Osteoblast (primary cell): Measurements from ENCODE around the gene CDKN1C. TPM values are rescaled to one million over a fixed set of nuclear protein-coding genes. Genes with fewer than 3 reads are reported as not detected.
A peak's percentile ranks its signal among the peaks of the same experiment; 100 is the strongest.

Experiments
- DNase-seq: peaks from one replicate; pipeline ENCODE4 v3.0.0; 2011; ENCODE audit warnings: low spot score, mixed read lengths; ENCODE audit not compliant: insufficient read length; ENCODE audit errors: missing footprints
- H2AFZ ChIP-seq: 2 replicates; pipeline ENCODE4 v1.6.0; 2011; ENCODE audit warnings: mild to moderate bottlenecking, low read length
- H3K27ac ChIP-seq: 2 replicates; pipeline ENCODE4 v1.5.1; 2011; ENCODE audit warnings: mild to moderate bottlenecking, low read depth, low read length, moderate library complexity
- H3K27me3 ChIP-seq: 2 replicates; pipeline ENCODE4 v1.6.0; 2012; ENCODE audit warnings: mild to moderate bottlenecking, control low read depth, inconsistent platforms, low read length, moderate library complexity; ENCODE audit not compliant: insufficient read depth
- H3K36me3 ChIP-seq: 2 replicates; pipeline ENCODE4 v1.5.1; 2011; ENCODE audit warnings: mild to moderate bottlenecking, low read length, control low read depth, moderate library complexity; ENCODE audit not compliant: insufficient read depth
- H3K4me1 ChIP-seq: 2 replicates; pipeline ENCODE4 v1.5.1; 2011; ENCODE audit warnings: mild to moderate bottlenecking, low read length, control low read depth, moderate library complexity; ENCODE audit not compliant: insufficient read depth
- H3K4me2 ChIP-seq: 2 replicates; pipeline ENCODE4 v1.6.0; 2011; ENCODE audit warnings: mild to moderate bottlenecking, low read length; ENCODE audit not compliant: insufficient read depth
- H3K4me3 ChIP-seq: fragments of 200-600 bp; sonication (generic); 3 replicates; pipeline ENCODE4 v1.5.1; 2012; ENCODE audit warnings: mild to moderate bottlenecking, low read length, inconsistent platforms; ENCODE audit not compliant: insufficient read depth
- H3K79me2 ChIP-seq: 2 replicates; pipeline ENCODE4 v1.6.0; 2012; ENCODE audit warnings: mild to moderate bottlenecking, low read length, control low read depth, inconsistent platforms; ENCODE audit not compliant: insufficient read depth
- H3K9me3 ChIP-seq: 2 replicates; pipeline ENCODE4 v1.5.1; 2011; ENCODE audit warnings: low read depth, low read length, control low read depth
- H4K20me1 ChIP-seq: 2 replicates; pipeline ENCODE4 v1.6.0; 2012; ENCODE audit warnings: mild to moderate bottlenecking, low read length, control low read depth; ENCODE audit not compliant: insufficient read depth
- total RNA-seq: library from RNA; depleted of rRNA; stranded (reverse); fragments of >200 nt; gene quantifications from 2 replicates; pipeline ENCODE4 v1.2.3, GENCODE V29; 2012
- TF ChIP-seq, protein P1 (sequence below): IDR thresholded peaks from 2 replicates; pipeline ENCODE4 v1.5.1; 2011; ENCODE audit warnings: mild to moderate bottlenecking, low read depth, low read length, moderate library complexity; ENCODE audit errors: extremely low read depth

CDKN1C gene
- 10.9 and 13.3 TPM in 2 replicates for total RNA-seq

GRCh38 chr11:2885678-2886081 is at the start of gene CDKN1C:
CDKN1C (minus strand) TSS chr11:2885775; CDS start chr11:2885456, 319 bp downstream.
- peak within 1 kb of the TSS; percentile 65 for H2AFZ ChIP-seq
- peak within 1 kb of the TSS; percentile 70 for H3K4me3 ChIP-seq
- peak; percentile 100 for DNase-seq
- H3K27ac ChIP-seq, result no peak within 1 kb of the TSS
- no peaks in the 10 kb centered on the region for H3K36me3 ChIP-seq
- H4K20me1 ChIP-seq, result no peaks in the 10 kb centered on the region
- peak within 1 kb of the TSS; percentile 81 for H3K4me2 ChIP-seq
- no peaks in the 10 kb centered on the region for H3K9me3 ChIP-seq
- peaks cover 4% of the 10 kb centered on the region for H3K4me1 ChIP-seq
- peaks cover 51% of the 10 kb centered on the region for H3K27me3 ChIP-seq
- no peaks in the 10 kb centered on the region for H3K79me2 ChIP-seq
- TF ChIP-seq, protein P1, sequence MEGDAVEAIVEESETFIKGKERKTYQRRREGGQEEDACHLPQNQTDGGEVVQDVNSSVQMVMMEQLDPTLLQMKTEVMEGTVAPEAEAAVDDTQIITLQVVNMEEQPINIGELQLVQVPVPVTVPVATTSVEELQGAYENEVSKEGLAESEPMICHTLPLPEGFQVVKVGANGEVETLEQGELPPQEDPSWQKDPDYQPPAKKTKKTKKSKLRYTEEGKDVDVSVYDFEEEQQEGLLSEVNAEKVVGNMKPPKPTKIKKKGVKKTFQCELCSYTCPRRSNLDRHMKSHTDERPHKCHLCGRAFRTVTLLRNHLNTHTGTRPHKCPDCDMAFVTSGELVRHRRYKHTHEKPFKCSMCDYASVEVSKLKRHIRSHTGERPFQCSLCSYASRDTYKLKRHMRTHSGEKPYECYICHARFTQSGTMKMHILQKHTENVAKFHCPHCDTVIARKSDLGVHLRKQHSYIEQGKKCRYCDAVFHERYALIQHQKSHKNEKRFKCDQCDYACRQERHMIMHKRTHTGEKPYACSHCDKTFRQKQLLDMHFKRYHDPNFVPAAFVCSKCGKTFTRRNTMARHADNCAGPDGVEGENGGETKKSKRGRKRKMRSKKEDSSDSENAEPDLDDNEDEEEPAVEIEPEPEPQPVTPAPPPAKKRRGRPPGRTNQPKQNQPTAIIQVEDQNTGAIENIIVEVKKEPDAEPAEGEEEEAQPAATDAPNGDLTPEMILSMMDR, result no peak

DNA sequence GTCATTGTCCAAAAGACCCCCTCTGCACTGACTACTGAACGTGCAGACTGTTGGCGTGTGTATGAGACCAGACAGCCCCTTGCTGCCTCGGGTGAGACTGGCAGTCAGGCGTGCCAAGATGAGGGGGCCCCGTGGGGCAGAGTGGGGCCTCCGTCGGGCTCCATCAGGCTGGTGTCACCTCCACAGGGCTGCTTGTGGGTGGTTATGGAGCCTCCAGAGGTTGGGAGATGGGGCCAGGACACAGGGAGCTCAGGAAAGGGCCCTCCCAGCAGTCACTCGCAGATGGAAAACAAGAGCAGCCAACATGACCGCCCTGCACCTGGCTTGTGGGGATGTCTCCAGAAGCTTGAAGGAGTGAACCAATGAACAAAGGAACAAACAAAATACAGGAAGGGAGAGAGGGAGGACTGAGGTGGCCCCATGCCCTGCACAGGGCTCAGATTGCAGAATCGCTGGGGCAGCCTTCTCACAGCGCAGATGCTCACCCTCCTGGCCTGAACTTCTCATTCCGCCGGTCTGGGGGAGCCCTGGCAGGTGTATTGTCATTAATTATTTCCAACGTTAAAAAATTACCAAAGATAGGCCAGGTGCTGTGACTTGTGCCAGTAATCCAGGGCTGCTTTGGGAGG is 49.1 kb upstream of the CDKN1C start:
- no peak overlapping the region for H3K4me2 ChIP-seq
- no peak overlapping the region for H2AFZ ChIP-seq
- no peaks in the 10 kb centered on the region for H4K20me1 ChIP-seq
- peaks cover 5% of the 10 kb centered on the region for H3K9me3 ChIP-seq
- no peak overlapping the region for H3K4me3 ChIP-seq
- no peak overlapping the region for H3K27ac ChIP-seq
- no peak for DNase-seq
- no peaks in the 10 kb centered on the region for H3K36me3 ChIP-seq
- H3K79me2 ChIP-seq, result no peaks in the 10 kb centered on the region
- TF ChIP-seq, protein P1, result no peak
- H3K27me3 ChIP-seq, result no peaks in the 10 kb centered on the region
- H3K4me1 ChIP-seq, result peaks cover 20% of the 10 kb centered on the region

- H3K4me2 ChIP-seq, result no peak overlapping the region
- DNase-seq, result peak; percentile 65
- H3K4me1 ChIP-seq, result peaks cover 23% of the 10 kb centered on the region
- H3K4me3 ChIP-seq, result no peak overlapping the region
- H3K79me2 ChIP-seq, result peaks cover under 1% of the 10 kb centered on the region
- H3K27ac ChIP-seq, result no peak overlapping the region
- H3K27me3 ChIP-seq, result no peaks in the 10 kb centered on the region
- H3K36me3 ChIP-seq, result no peaks in the 10 kb centered on the region
- peaks cover 5% of the 10 kb centered on the region for H3K9me3 ChIP-seq
- H2AFZ ChIP-seq, result no peak overlapping the region
- TF ChIP-seq, protein P1, result no peak
- no peaks in the 10 kb centered on the region for H4K20me1 ChIP-seq
Observed at GRCh38 chr11:2934021-2934550, 48.5 kb upstream of the CDKN1C start.

GRCh38 chr11:2933375-2934020 is 47.9 kb upstream of the CDKN1C start:
- TF ChIP-seq, protein P1, result no peak

More at GRCh38 chr11:2933375-2934020, 47.9 kb upstream of the CDKN1C start:
- Histone ChIP-seq H3K27me3 (no peaks in the 10 kb centered on the region), H3K79me2 (peaks cover 7% of the 10 kb centered on the region), H3K36me3 (no peaks in the 10 kb centered on the region), H4K20me1 (no peaks in the 10 kb centered on the region), H3K4me1 (peaks cover 23% of the 10 kb centered on the region), H3K4me3 (peak overlapping the region; percentile 55), H3K4me2 (peak overlapping the region; percentile 78), H3K9me3 (peaks cover 5% of the 10 kb centered on the region), H2AFZ (peak overlapping the region; percentile 70), H3K27ac (peak overlapping the region; percentile 75)
- peak; percentile 99 for DNase-seq
